GM18499 (cell line): ENCODE data around the gene ZNF738.
"Not testable (repeated sequence)": the region's sequence is repeated elsewhere in the genome, so short reads cannot be mapped to it uniquely, and the experiment has no call there.

ENCODE experiments used
- ATAC-seq: cut with Tn5 transposase; IDR thresholded peaks from one replicate; pipeline ENCODE4 v1.9.1; 2021; ENCODE audit warnings: moderate number of reproducible peaks; ENCODE audit not compliant: insufficient read depth, unreplicated experiment

Gene ZNF738

GRCh38 chr19:21358768-21359451 is at the start of gene ZNF738:
ZNF738 (plus strand) TSS chr19:21359000; CDS start chr19:21359141, 141 bp downstream.
- ATAC-seq = peak; percentile 93

GRCh38 chr19:21312807-21313206 is 46.0 kb upstream of the ZNF738 start:
- not testable (repeated sequence) for ATAC-seq

DNA sequence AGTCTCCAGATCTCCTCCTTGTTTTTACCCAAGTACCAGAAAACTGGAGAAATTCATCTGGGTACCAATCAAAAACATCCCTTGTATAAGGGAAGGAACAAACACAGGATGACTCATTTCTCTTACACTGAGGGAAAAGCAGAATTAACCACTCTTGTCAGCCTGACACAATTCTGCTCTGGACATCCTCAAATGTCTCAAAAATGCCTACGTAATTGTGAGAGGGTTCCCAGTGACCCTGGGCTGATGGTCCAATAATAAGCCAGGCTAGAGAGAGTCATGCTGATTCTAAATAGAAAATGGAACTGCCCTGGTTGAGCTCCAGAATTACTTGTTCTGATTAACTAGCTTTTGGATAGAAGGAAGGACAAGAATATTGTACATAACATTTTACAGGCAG is 44.1 kb upstream of the ZNF738 start:
- no peak for ATAC-seq

GRCh38 chr19:21317821-21318220 is 41.0 kb upstream of the ZNF738 start:
- no peak for ATAC-seq

DNA sequence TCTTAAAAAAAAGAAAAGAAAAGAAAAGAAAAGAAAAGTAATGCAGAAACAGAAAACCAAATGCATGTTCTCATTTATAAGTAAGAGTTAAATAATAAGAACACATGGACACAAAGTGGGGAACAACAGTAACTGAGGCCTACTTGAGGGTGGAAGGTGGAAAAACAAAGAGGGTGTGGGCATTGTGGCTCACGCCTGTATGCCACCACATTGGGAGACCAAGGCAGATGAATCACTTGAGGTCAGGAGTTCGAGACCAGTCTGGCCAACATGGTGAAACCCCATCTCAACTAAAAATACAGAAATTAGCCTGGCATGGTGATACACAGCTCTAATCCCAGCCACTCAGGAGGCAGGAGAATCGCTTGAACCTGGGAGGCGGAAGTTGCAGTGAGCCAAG is 37.7 kb upstream of the ZNF738 start:
- no peak for ATAC-seq

DNA sequence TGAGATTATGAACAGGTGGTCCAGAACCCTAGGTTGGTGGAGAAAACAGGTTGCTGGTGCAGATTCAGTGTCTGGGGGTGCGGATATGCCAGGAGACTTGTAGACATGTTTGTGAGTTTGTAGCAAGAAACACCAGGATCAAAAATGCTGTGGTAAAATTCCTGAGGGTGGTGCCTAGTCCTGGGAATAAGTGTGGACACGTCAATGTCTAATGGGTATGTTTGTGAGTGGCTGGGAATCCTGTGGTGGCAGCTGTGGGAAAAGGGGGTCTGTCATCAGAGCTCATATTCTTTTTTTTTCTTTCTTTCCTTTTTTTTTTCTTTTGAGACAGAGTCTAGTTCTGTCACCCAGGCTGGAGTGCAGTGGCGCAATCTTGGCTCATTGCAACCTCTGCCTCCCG is 36.8 kb upstream of the ZNF738 start:
- no peak for ATAC-seq

- no peak for ATAC-seq
Measured at GRCh38 chr19:21322528-21322927, 36.3 kb upstream of the ZNF738 start.

GRCh38 chr19:21323000-21323399 is 35.8 kb upstream of the ZNF738 start:
- no peak for ATAC-seq

- no peak for ATAC-seq
Measured at GRCh38 chr19:21326169-21326568, 32.6 kb upstream of the ZNF738 start.

DNA sequence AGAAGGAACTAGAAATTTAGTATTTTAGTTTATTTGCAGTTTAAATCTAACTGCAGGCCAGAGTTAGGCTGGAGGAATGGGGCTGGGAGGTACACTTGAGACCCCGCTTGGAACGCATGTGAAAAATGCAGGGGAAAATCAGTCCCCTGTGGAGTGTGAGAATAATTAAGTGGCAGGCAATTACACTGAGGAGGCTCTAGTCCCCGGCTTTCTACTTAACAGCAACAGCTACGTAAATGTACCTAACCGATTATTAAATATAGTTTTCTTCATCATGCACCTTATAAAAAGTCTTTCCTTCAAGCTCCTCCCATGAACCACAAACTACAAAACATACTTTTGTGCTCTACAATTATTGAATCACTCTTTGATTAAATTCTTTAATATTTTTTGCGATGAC is 30.4 kb upstream of the ZNF738 start:
- ATAC-seq = no peak

- ATAC-seq = peak; percentile 97
Measured at GRCh38 chr19:21328885-21329605, 29.8 kb upstream of the ZNF738 start, which contains the start of gene ZNF708. ZNF708 (minus strand) TSS chr19:21329410; CDS start chr19:21329212, 198 bp downstream.

- no peak for ATAC-seq
Measured at GRCh38 chr19:21335721-21336120, 23.1 kb upstream of the ZNF738 start.

GRCh38 chr19:21344841-21345240 is 14.0 kb upstream of the ZNF738 start:
- not testable (repeated sequence) for ATAC-seq

DNA sequence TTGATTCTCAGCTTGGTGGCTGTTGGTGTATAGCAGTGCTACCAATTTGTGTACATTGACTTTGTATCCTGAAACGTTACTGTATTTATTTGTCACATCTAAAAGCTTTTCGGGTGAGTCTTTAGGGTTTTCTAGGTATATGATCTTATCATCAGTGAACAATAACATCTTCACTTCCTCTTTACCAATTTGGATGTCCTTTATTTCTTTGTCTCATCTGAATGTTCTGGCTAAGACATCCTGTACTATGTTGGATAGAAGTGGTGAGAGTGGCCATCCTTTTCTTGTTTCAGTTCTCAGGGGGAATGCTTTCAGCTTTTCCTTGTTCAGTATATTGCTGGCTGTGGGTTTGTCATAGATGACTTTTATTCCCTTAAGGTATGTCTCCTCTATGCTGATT is 6.0 kb upstream of the ZNF738 start:
- no peak for ATAC-seq

DNA sequence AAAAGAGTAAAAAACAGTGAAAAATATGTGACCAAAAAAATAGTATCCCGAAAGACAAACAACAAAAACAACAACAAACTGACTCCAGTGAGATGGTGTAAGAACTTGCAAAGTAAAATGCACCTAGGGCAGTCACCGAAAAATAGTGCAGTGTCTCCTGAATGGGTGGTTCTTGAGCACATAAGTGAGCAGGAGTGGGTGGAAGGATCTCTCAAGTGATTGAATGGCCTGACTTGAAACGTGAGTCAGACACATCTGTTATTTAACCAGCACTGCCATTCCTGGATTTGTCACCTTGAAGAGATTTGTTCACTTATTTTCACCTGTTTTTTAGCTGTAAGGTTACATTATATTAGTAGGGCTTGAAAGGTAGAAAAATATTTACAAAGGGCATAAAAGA is 3.5 kb downstream of the ZNF738 start:
- ATAC-seq = no peak

- no peak for ATAC-seq
Measured at GRCh38 chr19:21383980-21384582, 25.3 kb downstream of the ZNF738 start.

DNA sequence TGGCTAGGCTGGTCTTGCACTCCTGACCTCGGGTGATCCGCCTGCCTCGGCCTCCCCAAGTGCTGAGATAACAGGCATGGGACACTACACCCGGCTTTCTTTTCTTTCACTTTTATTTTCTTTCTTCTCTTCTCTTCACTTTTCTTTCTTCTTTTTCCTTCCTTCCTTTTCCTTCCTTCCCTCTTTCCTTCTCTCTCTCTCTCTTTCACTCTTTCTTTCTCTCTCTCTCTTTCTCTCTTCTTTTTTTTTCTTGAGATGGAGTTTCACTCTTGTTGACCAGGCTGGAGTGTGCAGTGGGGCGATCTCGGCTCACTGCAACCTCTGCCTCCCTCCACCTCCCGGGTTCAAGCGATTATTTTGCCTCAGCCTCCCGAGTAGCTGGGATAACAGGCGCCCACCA is 37.3 kb downstream of the ZNF738 start:
- ATAC-seq = no peak

GRCh38 chr19:21396893-21397572 is 38.2 kb downstream of the ZNF738 start, which contains the start of gene ZNF493:
ZNF493 (plus strand) TSS chr19:21397133; CDS start chr19:21397238, 105 bp downstream.
- ATAC-seq = peak; percentile 99

DNA sequence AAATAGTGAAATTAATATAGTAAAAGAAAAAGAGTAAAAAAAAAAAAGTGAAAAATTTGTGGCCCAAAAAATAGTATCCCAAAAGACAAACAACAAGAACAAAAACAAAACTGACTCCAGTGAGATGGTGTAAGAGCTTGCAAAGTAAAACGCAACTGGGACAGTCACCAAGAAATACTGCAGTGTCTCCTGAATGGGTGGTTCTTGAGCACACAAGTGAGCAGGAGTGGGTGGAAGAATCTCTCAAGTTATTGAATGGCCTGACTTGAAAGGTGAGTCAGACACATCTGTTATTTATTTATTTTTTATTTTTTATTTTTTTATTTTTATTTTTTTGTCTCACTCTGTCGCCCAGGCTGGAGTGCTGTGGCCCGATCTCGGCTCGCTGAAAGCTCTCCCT is 40.1 kb downstream of the ZNF738 start:
- no peak for ATAC-seq

DNA sequence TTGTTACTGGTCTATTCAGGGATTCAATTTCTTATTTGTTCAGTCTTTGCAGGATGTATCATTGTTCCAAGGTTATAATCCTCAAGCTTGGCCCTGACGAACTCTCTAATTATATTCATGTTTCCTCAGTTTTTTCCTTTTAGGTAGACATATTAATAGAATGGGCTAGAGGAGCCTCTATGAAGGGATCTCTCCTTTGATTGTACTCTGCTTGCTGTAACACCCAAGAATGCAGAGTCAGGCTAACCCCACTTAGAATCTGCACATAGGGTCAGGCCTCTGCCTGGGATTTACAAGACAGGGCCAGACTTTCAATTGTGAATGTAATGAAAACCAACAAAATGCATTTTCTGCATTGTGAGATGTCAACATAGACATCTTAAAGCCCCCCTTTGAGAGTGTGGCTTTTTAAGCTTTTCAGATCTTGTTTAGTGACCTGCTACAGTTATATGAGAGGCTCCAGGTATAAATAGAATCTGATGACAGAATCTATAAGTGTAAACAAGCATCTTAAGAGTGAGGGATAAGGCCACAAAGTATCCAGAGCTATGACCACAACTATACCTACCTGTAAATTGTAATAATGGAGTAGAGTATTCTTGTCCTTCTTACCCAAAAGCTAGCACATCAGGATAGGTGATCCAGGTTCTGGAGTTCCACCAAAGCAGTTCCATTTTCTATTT is 43.6 kb downstream of the ZNF738 start:
- ATAC-seq = no peak
